Panc1 (cell line): ENCODE data around the gene STX12. TPM values are rescaled to one million over a fixed set of nuclear protein-coding genes. Genes with fewer than 3 reads are reported as not detected.

Experiments
- ATAC-seq: fragments of 200-7000 bp; cut with Tn5 transposase; 2 replicates; pipeline ENCODE4 v1.9.1; 2020; ENCODE audit warnings: mild to moderate bottlenecking, moderate library complexity
- BruUV-seq: library from RNA; stranded (reverse); fragments of 400-500 nt; replicated peaks from 2 replicates; lab custom pipeline; 2021; lab: Mats Ljungman, UMichigan
- CTCF ChIA-PET: fragments of 300-600 bp; sonication (Branson Sonifier 250); formaldehyde crosslinking; loops from one replicate; lab custom pipeline; 2022; ENCODE audit warnings: antibody characterized with exemption; lab: Charles Lee
- POLR2A ChIA-PET: fragments of 300-600 bp; sonication (Branson Sonifier 250); formaldehyde crosslinking; loops from one replicate; lab custom pipeline; 2022; ENCODE audit warnings: antibody characterized with exemption; lab: Charles Lee
- DNase-seq: peaks from one replicate; pipeline ENCODE4 v3.0.0-alpha.2; 2010; ENCODE audit warnings: low read depth, low spot score
- H3K27ac ChIP-seq: 2 replicates; pipeline ENCODE4 v1.5.1; 2011; ENCODE audit warnings: mild to moderate bottlenecking, low read length, inconsistent platforms
- H3K27me3 ChIP-seq: fragments of 200-500 bp; sonication (Bioruptor generic); 2 replicates; pipeline ENCODE4 v1.6.0; 2014; ENCODE audit warnings: low read length, inconsistent platforms; ENCODE audit not compliant: control insufficient read depth, insufficient read depth
- H3K36me3 ChIP-seq: fragments of 200-500 bp; sonication (Bioruptor generic); 2 replicates; pipeline ENCODE4 v1.5.1; 2014; ENCODE audit warnings: inconsistent platforms, mild to moderate bottlenecking, low read length, moderate library complexity; ENCODE audit not compliant: control insufficient read depth, insufficient read depth
- H3K4me1 ChIP-seq: 2 replicates; pipeline ENCODE4 v1.5.1; 2011; ENCODE audit warnings: inconsistent platforms, mild to moderate bottlenecking, low read length, moderate library complexity; ENCODE audit not compliant: control insufficient read depth, insufficient read depth
- H3K4me3 ChIP-seq, 2 experiments: 2 replicates each; pipeline ENCODE4 v1.5.1; 2011 to 2012; ENCODE audit warnings: low read depth in 2 of 2, low read length in 2 of 2, mild to moderate bottlenecking in 2 of 2, inconsistent platforms in 1 of 2, moderate library complexity in 1 of 2
- H3K9me3 ChIP-seq: fragments of 200-500 bp; sonication (Bioruptor generic); 2 replicates; pipeline ENCODE4 v1.5.1; 2014; ENCODE audit warnings: low read depth, mild to moderate bottlenecking, inconsistent platforms, low read length, moderate library complexity; ENCODE audit not compliant: control insufficient read depth, insufficient read depth
- POLR2AphosphoS5 ChIP-seq: IDR thresholded peaks from 2 replicates; pipeline ENCODE4 v1.6.1; 2012; ENCODE audit warnings: mild to moderate bottlenecking, low read depth, low read length, moderate library complexity
- SIN3A ChIP-seq: IDR thresholded peaks from 2 replicates; pipeline ENCODE4 v1.6.1; 2012; ENCODE audit warnings: low read depth, mild to moderate bottlenecking, low read length, moderate library complexity, borderline replicate concordance; ENCODE audit not compliant: insufficient read depth
- TCF7L2 ChIP-seq: IDR thresholded peaks from 2 replicates; pipeline ENCODE4 v1.6.1; 2011; ENCODE audit warnings: mild to moderate bottlenecking, low read depth, low read length, inconsistent platforms
- in situ Hi-C: cut with HindIII; loops from 2 replicates; pipeline ENCODE4 v1.10.0; 2016; ENCODE audit warnings: low sequenced_read_pairs, low pct_unique_long_range_greater_than_20kb
- intact Hi-C: fragments of 100-400 bp; cut with micrococcal nuclease; formaldehyde crosslinking; loops from one replicate; pipeline ENCODE4 v1.10.0; 2022; ENCODE audit not compliant: unreplicated experiment
- total RNA-seq: library from RNA; stranded (reverse); gene quantifications from one replicate; pipeline ENCODE4 v1.2.1, GENCODE V29; 2021; ENCODE audit not compliant: unreplicated experiment
- TF ChIP-seq, protein P1 (sequence below), 2 experiments: IDR thresholded peaks; 2 replicates each; pipeline ENCODE4 v1.6.1; 2011 to 2012; ENCODE audit warnings: low read depth in 2 of 2, control low read depth in 1 of 2, low read length in 1 of 2, mild to moderate bottlenecking in 1 of 2, moderate library complexity in 1 of 2; ENCODE audit not compliant: insufficient read depth in 1 of 2
- TF ChIP-seq, protein P2 (sequence below): fragments of 450-650 bp; IDR thresholded peaks from 2 replicates; pipeline ENCODE4 v1.5.1; 2017; ENCODE audit warnings: mild to moderate bottlenecking

STX12 gene
- total RNA-seq, 1 experiment from 2014 or later, result 25.3 TPM

DNA sequence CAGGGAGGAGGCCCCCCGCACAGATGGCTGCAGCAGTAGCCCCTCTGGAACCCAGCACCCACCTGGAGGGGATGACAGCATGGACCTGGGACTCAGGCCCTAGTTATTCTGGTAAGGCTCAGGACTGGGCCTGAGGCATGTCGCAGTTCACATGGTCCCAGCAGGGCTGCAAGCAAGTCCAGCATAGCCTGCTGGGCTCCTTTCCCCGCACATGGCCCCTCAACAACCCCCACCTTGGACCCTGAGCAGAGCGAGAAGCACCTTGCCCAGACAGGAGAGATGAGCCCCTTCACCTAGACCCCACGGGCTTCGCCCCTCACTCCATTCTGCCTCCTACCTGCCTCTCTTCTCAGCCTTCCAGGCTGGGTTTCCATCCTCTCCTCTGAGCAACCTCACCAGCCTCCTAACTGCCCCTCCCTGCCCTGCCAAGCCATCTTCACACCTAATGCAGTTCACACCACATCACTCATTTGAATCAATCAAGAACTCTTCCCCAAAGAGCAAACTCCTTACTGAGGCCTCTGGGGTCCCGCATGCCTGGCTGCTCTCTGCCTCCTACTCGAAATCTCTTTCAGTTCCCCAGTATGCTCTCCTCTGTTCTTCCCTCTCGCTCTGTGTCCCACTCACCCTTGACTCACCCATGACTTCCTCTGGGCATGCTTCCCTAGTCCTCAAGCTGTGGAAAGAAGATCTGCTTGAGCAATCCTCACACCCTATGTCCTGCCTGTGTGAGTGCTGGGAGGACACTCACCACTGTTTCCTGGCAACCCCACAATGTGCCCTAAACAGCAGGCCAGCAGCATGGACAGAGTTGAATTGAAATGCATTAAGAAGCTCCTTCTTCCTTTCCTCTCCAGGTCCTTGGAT lies 89.9 kb downstream of the STX12 start:
- no peak overlapping the region for H3K4me3 ChIP-seq
- ATAC-seq, result peak; percentile 70

DNA sequence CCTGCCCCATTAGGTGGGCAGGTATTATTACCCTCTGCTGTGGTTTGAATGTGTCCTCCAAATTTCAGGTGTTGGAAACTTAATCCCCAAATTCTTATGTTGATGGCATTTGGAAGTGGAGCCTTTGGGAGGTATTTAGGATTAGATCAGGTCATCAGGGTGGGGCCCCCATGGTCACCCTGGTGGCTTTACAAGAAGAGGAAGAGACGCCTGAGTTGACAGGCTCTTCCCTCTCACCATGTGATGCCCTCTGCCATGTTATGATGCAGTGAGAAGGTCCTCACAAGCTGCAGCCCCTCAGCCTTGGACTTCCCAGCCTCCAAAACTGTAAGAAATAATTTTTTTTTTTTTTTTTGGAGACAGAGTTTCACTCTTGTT lies 90.5 kb downstream of the STX12 start:
- TF ChIP-seq, protein P1, sequence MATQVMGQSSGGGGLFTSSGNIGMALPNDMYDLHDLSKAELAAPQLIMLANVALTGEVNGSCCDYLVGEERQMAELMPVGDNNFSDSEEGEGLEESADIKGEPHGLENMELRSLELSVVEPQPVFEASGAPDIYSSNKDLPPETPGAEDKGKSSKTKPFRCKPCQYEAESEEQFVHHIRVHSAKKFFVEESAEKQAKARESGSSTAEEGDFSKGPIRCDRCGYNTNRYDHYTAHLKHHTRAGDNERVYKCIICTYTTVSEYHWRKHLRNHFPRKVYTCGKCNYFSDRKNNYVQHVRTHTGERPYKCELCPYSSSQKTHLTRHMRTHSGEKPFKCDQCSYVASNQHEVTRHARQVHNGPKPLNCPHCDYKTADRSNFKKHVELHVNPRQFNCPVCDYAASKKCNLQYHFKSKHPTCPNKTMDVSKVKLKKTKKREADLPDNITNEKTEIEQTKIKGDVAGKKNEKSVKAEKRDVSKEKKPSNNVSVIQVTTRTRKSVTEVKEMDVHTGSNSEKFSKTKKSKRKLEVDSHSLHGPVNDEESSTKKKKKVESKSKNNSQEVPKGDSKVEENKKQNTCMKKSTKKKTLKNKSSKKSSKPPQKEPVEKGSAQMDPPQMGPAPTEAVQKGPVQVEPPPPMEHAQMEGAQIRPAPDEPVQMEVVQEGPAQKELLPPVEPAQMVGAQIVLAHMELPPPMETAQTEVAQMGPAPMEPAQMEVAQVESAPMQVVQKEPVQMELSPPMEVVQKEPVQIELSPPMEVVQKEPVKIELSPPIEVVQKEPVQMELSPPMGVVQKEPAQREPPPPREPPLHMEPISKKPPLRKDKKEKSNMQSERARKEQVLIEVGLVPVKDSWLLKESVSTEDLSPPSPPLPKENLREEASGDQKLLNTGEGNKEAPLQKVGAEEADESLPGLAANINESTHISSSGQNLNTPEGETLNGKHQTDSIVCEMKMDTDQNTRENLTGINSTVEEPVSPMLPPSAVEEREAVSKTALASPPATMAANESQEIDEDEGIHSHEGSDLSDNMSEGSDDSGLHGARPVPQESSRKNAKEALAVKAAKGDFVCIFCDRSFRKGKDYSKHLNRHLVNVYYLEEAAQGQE (IDR thresholded peaks at IDR 0.05; ENCODE audit: insufficient read depth in 1 of 2, low read depth in 2 of 2, low read length in 1 of 2), result no peak
- TF ChIP-seq, protein P2, sequence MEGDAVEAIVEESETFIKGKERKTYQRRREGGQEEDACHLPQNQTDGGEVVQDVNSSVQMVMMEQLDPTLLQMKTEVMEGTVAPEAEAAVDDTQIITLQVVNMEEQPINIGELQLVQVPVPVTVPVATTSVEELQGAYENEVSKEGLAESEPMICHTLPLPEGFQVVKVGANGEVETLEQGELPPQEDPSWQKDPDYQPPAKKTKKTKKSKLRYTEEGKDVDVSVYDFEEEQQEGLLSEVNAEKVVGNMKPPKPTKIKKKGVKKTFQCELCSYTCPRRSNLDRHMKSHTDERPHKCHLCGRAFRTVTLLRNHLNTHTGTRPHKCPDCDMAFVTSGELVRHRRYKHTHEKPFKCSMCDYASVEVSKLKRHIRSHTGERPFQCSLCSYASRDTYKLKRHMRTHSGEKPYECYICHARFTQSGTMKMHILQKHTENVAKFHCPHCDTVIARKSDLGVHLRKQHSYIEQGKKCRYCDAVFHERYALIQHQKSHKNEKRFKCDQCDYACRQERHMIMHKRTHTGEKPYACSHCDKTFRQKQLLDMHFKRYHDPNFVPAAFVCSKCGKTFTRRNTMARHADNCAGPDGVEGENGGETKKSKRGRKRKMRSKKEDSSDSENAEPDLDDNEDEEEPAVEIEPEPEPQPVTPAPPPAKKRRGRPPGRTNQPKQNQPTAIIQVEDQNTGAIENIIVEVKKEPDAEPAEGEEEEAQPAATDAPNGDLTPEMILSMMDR, result no peak
- no peak for TF ChIP-seq POLR2AphosphoS5
- TF ChIP-seq SIN3A, result no peak
- TF ChIP-seq TCF7L2, result no peak
- in situ Hi-C loops (no loop called here), intact Hi-C loops (no loop called here)
- Histone ChIP-seq H3K4me1 (no peaks in the 10 kb centered on the region), H3K36me3 (no peaks in the 10 kb centered on the region), H3K9me3 (no peaks in the 10 kb centered on the region), H3K4me3 (no peak overlapping the region), H3K27me3 (no peaks in the 10 kb centered on the region), H3K27ac (no peak overlapping the region)
- POLR2A ChIA-PET, result no interaction called here
- no TSS peak for BruUV-seq
- CTCF ChIA-PET, result no interaction called here
- ATAC-seq, result no peak
- DNase-seq, result no peak

More for the DNA sequence above, 89.9 kb downstream of the STX12 start:
- peak; percentile 66 for DNase-seq
- ChIA-PET CTCF (no interaction called here), POLR2A (no interaction called here)
- H3K27me3 ChIP-seq, result no peaks in the 10 kb centered on the region
- intact Hi-C loops (no loop called here), in situ Hi-C loops (no loop called here)
- H3K27ac ChIP-seq, result no peak overlapping the region
- no peaks in the 10 kb centered on the region for H3K9me3 ChIP-seq
- H3K36me3 ChIP-seq, result no peaks in the 10 kb centered on the region
- no TSS peak for BruUV-seq
- TF ChIP-seq, protein P2, result no peak
- TF ChIP-seq SIN3A (no peak), POLR2AphosphoS5 (no peak), TCF7L2 (no peak)
- TF ChIP-seq, protein P1 (IDR thresholded peaks at IDR 0.05; ENCODE audit: insufficient read depth in 1 of 2, low read depth in 2 of 2, low read length in 1 of 2), result no peak
- no peaks in the 10 kb centered on the region for H3K4me1 ChIP-seq
